Hepatocyte (in vitro differentiated cells): ENCODE data around the gene IFFO2.

ENCODE experiments used
- EZH2 ChIP-seq: fragments of 200-600 bp; sonication (generic); IDR thresholded peaks from 2 replicates; pipeline ENCODE4 v1.6.1; 2016; ENCODE audit warnings: antibody characterized with exemption, mild to moderate bottlenecking, borderline replicate concordance
- EZH2phosphoT487 ChIP-seq: fragments of 200-600 bp; sonication (generic); IDR thresholded peaks from one replicate; pipeline ENCODE4 v1.6.1; 2018; ENCODE audit warnings: antibody characterized with exemption, mild to moderate bottlenecking, low read depth, moderate library complexity; ENCODE audit not compliant: unreplicated experiment, severe bottlenecking
- TF ChIP-seq, protein P1 (sequence below): fragments of 200-600 bp; sonication (generic); IDR thresholded peaks from 2 replicates; pipeline ENCODE4 v1.5.1; 2016; ENCODE audit warnings: antibody characterized with exemption, mild to moderate bottlenecking; ENCODE audit not compliant: poor library complexity

DNA sequence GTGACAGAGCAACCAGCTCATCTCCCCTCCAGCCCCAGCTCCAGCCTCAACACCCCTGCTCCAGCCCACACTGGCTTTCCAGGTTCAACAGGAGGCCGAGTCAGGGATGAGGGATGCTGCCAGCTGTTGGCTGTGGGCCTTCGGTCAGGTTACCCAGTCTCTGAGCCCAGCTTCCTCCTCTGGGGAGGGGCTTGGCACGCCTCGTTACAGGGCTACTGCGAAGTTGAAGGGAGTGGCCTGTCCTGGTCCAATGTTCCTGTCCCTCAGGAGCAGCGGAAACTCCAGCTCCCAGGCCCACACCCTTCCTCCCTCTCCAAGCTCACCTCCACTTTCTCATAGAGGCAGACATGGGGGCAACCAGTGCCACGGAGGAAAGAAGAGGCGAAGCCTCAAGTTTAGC, 81.9 kb downstream of the IFFO2 start:
- TF ChIP-seq, protein P1, sequence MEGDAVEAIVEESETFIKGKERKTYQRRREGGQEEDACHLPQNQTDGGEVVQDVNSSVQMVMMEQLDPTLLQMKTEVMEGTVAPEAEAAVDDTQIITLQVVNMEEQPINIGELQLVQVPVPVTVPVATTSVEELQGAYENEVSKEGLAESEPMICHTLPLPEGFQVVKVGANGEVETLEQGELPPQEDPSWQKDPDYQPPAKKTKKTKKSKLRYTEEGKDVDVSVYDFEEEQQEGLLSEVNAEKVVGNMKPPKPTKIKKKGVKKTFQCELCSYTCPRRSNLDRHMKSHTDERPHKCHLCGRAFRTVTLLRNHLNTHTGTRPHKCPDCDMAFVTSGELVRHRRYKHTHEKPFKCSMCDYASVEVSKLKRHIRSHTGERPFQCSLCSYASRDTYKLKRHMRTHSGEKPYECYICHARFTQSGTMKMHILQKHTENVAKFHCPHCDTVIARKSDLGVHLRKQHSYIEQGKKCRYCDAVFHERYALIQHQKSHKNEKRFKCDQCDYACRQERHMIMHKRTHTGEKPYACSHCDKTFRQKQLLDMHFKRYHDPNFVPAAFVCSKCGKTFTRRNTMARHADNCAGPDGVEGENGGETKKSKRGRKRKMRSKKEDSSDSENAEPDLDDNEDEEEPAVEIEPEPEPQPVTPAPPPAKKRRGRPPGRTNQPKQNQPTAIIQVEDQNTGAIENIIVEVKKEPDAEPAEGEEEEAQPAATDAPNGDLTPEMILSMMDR = no peak
- TF ChIP-seq EZH2phosphoT487 (no peak), EZH2 (no peak)
